WERI-Rb-1 (cell line): Measurements from ENCODE around the gene KRTAP10-1.

Source experiments
- DNase-seq: peaks from one replicate; pipeline ENCODE4 v3.0.0-alpha.2; 2020
- H3K27ac ChIP-seq: fragments of 250-450 bp; sonication (Bioruptor Pico); 2 replicates; pipeline ENCODE4 v1.5.1; 2020; ENCODE audit warnings: mild to moderate bottlenecking, moderate library complexity
- H3K27me3 ChIP-seq: fragments of 250-450 bp; sonication (Bioruptor Pico); 2 replicates; pipeline ENCODE4 v1.5.1; 2021; ENCODE audit warnings: mild to moderate bottlenecking, low read depth, moderate library complexity; ENCODE audit not compliant: insufficient read depth, severe bottlenecking
- H3K36me3 ChIP-seq: fragments of 250-450 bp; sonication (Bioruptor Pico); 2 replicates; pipeline ENCODE4 v1.5.1; 2020; ENCODE audit warnings: mild to moderate bottlenecking, moderate library complexity
- H3K4me3 ChIP-seq: 2 replicates; pipeline ENCODE4 v1.5.1; 2011; ENCODE audit warnings: low read depth, mild to moderate bottlenecking, control low read depth, low read length
- H3K9me3 ChIP-seq: fragments of 250-450 bp; sonication (Bioruptor Pico); 2 replicates; pipeline ENCODE4 v1.5.1; 2021; ENCODE audit warnings: mild to moderate bottlenecking, moderate library complexity; ENCODE audit not compliant: severe bottlenecking
- TF ChIP-seq, protein P1 (sequence below): IDR thresholded peaks from 2 replicates; pipeline ENCODE4 v1.5.1; 2011; ENCODE audit warnings: low read depth, mild to moderate bottlenecking, control low read depth, inconsistent platforms, low read length

The KRTAP10-1 gene

DNA sequence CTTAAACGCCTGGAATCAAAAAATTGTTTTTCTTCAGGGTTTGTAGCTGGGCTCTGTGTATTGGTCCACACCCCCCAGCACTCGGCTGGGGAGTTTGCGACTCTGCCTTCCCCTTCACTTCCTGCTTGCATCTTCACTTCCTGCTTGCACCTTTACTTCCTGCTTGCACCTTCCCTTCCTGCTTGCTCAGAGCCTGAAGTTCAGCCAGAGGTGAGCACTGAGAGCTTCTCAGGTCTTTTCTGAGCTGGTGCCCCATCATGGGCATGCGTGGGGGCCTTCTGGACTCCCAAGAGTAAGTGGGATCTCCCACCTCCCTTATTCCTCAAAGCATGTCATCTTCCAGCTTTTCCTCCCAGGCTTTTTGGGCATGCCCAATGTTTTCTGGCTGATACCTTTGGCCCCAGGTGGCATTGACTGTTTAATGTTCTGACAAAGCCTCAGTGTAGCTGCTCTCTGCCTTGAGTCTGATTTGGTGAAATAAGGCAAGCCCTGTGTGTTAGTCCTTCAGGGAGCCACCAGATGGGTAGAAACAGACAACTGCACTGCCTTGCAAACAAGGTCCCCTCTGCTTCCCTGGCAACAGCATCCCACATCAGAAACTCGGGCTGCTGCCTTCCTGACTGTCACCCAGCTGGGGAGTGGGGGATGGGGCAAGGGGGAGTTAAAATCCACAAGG lies 7.8 kb upstream of the KRTAP10-1 start:
- Histone ChIP-seq H3K27me3 (no peaks in the 10 kb centered on the region), H3K4me3 (no peak overlapping the region), H3K36me3 (no peaks in the 10 kb centered on the region), H3K27ac (no peak overlapping the region), H3K9me3 (peaks cover 20% of the 10 kb centered on the region)
- TF ChIP-seq, protein P1, sequence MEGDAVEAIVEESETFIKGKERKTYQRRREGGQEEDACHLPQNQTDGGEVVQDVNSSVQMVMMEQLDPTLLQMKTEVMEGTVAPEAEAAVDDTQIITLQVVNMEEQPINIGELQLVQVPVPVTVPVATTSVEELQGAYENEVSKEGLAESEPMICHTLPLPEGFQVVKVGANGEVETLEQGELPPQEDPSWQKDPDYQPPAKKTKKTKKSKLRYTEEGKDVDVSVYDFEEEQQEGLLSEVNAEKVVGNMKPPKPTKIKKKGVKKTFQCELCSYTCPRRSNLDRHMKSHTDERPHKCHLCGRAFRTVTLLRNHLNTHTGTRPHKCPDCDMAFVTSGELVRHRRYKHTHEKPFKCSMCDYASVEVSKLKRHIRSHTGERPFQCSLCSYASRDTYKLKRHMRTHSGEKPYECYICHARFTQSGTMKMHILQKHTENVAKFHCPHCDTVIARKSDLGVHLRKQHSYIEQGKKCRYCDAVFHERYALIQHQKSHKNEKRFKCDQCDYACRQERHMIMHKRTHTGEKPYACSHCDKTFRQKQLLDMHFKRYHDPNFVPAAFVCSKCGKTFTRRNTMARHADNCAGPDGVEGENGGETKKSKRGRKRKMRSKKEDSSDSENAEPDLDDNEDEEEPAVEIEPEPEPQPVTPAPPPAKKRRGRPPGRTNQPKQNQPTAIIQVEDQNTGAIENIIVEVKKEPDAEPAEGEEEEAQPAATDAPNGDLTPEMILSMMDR, result no peak
- DNase-seq, result no peak

DNA sequence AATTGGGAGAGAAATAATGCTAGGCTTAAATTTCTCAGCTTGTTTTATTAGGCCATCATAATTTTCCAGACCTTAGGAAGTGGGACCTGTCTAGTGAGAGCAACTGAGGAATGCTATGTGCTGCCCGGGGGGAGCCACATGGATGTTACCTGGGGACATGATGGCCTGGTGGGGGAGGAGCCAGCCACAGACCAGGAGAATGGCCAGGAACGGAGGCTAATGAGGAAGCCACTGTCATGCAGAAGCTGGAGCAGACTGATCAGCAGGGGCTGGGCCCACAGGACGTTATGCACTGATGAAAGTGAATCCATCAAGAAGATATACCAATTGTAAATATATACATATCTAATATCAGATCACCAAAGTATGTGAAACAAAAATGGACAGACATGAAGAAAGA lies 4.6 kb upstream of the KRTAP10-1 start:
- Histone ChIP-seq H3K27ac (no peak overlapping the region), H3K4me3 (no peak overlapping the region), H3K36me3 (no peaks in the 10 kb centered on the region), H3K9me3 (peaks cover 26% of the 10 kb centered on the region), H3K27me3 (no peaks in the 10 kb centered on the region)
- TF ChIP-seq, protein P1, result no peak
- no peak for DNase-seq

- Histone ChIP-seq H3K27me3 (no peaks in the 10 kb centered on the region), H3K4me3 (no peak overlapping the region), H3K36me3 (no peaks in the 10 kb centered on the region), H3K27ac (no peak overlapping the region), H3K9me3 (peaks cover 24% of the 10 kb centered on the region)
- TF ChIP-seq, protein P1, result no peak
- DNase-seq, result no peak
Observed at GRCh38 chr21:44542716-44543115, 2.7 kb upstream of the KRTAP10-1 start.

DNA sequence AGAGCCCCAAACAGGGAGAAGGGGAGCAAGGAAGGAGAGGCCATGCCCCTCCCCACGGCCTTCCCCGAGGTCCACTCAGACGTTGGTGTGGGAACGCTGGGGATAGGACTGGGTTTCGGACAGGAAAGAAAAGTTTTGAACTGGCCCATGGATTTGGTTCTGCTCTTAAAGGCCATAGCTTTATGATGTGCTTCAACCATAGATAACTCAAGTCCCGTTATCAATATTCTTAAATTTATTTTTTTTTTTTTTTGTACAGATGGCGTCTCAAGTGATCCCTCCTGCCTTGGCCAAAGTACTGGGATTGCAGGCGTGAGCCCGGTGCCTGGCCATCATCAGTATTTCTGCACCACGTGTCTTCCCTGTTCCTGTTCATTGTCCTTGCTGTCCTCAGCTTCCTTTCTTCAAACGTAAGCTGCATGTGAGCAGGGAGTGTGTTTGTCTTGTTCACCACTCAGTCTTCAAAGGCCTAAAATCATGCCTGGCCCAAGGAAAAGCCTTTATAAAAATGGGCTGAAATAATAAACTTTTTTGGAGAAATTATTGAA lies 820 bp upstream of the KRTAP10-1 start:
- no peak overlapping the region for H3K27ac ChIP-seq
- H3K27me3 ChIP-seq, result no peaks in the 10 kb centered on the region
- TF ChIP-seq, protein P1, result no peak
- peaks cover 13% of the 10 kb centered on the region for H3K9me3 ChIP-seq
- DNase-seq, result no peak
- H3K4me3 ChIP-seq, result no peak overlapping the region
- no peaks in the 10 kb centered on the region for H3K36me3 ChIP-seq

GRCh38 chr21:44539046-44539445 lies 949 bp downstream of the KRTAP10-1 start:
- H3K4me3 ChIP-seq, result no peak overlapping the region
- H3K9me3 ChIP-seq, result peaks cover 13% of the 10 kb centered on the region
- no peak overlapping the region for H3K27ac ChIP-seq
- no peaks in the 10 kb centered on the region for H3K36me3 ChIP-seq
- TF ChIP-seq, protein P1, result no peak
- DNase-seq, result no peak
- H3K27me3 ChIP-seq, result no peaks in the 10 kb centered on the region
